NCI-H1436 (cell line): ENCODE measurements around the gene RFWD3.

Experiments
- DNase-seq: peaks from one replicate; lab custom pipeline; 2025; lab: John Stamatoyannopoulos, UW

The RFWD3 gene

GRCh38 chr16:74622005-74622404 lies 44.7 kb downstream of the RFWD3 start:
- no peak for DNase-seq

GRCh38 chr16:74617206-74617788 lies 49.4 kb downstream of the RFWD3 start:
- no peak for DNase-seq

- no peak for DNase-seq
Measured at GRCh38 chr16:74611721-74612120, 55.0 kb downstream of the RFWD3 start.

GRCh38 chr16:74608944-74609343 lies 57.7 kb downstream of the RFWD3 start:
- no peak for DNase-seq

GRCh38 chr16:74608381-74608780 lies 58.3 kb downstream of the RFWD3 start:
- DNase-seq = no peak

GRCh38 chr16:74607962-74608356 lies 58.7 kb downstream of the RFWD3 start:
- peak; percentile 8 for DNase-seq

- DNase-seq = no peak
Measured at GRCh38 chr16:74607310-74607961, 59.2 kb downstream of the RFWD3 start.

- peak; percentile 89 for DNase-seq
Measured at GRCh38 chr16:74606521-74607309, 60.0 kb downstream of the RFWD3 start, which contains the start of gene GLG1. TSS of gene GLG1 (minus strand) at chr16:74607114. CDS start at chr16:74607094, 20 bp downstream.

GRCh38 chr16:74605746-74606520 lies 60.7 kb downstream of the RFWD3 start:
- DNase-seq = no peak

- no peak for DNase-seq
Measured at GRCh38 chr16:74605332-74605731, 61.3 kb downstream of the RFWD3 start.

- DNase-seq = no peak
Measured at GRCh38 chr16:74603848-74604247, 62.8 kb downstream of the RFWD3 start.

GRCh38 chr16:74601126-74601871 lies 65.4 kb downstream of the RFWD3 start:
- no peak for DNase-seq

GRCh38 chr16:74596586-74596985 lies 70.1 kb downstream of the RFWD3 start:
- no peak for DNase-seq

GRCh38 chr16:74592847-74593246 lies 73.8 kb downstream of the RFWD3 start:
- DNase-seq = no peak

GRCh38 chr16:74591876-74592650 lies 74.6 kb downstream of the RFWD3 start:
- DNase-seq = no peak

GRCh38 chr16:74586948-74587347 lies 79.7 kb downstream of the RFWD3 start:
- DNase-seq = no peak

- no peak for DNase-seq
Measured at GRCh38 chr16:74585846-74586443, 80.7 kb downstream of the RFWD3 start.

GRCh38 chr16:74583926-74584666 lies 82.6 kb downstream of the RFWD3 start:
- DNase-seq = no peak

GRCh38 chr16:74582970-74583369 lies 83.7 kb downstream of the RFWD3 start:
- DNase-seq = no peak

- no peak for DNase-seq
Measured at GRCh38 chr16:74580833-74581232, 85.8 kb downstream of the RFWD3 start.
